ENCODE data around the gene GSX2.

The GSX2 gene

DNA sequence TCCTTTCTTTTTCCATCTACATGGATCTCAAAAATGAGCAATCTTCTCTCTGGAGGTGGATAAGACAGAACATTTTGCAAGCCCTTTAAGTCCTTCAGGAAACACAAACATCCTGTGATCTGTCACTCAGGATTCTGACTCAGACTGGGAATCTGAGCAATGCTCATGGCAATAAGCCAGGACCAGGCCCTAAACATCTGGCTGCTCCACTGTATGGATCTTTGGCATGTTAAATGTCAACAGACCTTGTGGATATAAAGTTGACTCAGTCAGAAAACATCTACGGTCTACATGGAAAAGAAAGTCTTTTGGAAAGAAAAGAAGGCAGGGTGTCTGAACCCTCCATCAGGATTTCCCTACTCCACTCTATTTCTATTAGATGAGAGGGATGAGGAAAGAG, 17.8 kb upstream of the GSX2 start:
- DNase-seq = no peak

DNA sequence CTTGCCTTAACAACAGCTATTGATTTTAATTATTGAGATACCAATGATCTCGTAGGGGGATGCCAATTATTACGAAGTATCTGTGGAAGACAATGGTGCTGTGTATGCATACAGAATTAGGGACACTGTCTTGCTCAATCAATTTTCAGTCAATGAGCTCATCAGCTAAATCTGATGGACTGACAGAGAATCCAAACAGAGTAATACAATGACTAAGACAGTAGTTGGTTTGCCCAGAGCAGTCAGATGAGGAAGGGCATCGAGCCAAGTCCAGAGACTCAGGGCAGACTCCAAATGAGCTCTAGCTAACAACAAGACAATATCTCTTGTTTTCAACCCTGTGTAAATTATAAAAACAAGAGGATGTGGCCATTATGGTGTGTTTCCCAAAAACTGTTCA, 14.7 kb upstream of the GSX2 start:
- DNase-seq = no peak

DNA sequence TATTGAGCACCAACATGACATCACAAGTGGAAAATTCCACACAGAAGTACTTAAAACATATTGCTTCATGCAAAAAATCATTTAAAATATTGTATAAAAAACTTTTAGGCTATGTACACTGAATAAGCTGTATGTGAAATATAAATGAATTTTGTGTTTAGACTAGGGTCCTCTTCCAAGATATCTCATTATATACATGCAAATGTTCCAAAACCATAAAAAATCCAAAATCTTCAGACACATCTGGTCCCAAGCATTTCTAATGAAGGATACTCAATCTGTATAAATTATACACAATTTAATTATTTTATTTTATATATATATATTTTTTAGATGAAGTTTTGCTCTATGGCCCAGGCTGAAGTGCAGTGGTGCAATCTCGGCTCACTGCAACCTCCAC, 10.1 kb upstream of the GSX2 start:
- DNase-seq = no peak

DNA sequence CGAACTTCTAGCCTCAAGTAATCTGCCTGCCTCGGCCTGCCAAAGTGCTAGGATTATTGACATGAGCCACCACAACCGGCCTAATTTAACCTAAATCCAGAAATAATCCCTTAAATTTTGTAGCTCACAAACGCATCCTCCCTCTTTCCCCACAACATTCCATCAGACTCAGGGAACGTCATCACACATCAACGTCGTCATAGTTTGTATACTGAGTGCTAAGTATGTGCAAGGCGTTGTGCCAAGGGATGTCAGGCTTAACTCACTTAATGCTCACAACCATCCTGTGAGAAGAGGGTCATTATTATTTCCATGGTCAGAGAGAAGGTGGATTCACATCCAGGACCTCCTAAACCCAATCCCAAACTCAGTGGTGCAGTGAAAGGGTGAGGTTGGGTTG, 9.6 kb upstream of the GSX2 start:
- DNase-seq = no peak

DNA sequence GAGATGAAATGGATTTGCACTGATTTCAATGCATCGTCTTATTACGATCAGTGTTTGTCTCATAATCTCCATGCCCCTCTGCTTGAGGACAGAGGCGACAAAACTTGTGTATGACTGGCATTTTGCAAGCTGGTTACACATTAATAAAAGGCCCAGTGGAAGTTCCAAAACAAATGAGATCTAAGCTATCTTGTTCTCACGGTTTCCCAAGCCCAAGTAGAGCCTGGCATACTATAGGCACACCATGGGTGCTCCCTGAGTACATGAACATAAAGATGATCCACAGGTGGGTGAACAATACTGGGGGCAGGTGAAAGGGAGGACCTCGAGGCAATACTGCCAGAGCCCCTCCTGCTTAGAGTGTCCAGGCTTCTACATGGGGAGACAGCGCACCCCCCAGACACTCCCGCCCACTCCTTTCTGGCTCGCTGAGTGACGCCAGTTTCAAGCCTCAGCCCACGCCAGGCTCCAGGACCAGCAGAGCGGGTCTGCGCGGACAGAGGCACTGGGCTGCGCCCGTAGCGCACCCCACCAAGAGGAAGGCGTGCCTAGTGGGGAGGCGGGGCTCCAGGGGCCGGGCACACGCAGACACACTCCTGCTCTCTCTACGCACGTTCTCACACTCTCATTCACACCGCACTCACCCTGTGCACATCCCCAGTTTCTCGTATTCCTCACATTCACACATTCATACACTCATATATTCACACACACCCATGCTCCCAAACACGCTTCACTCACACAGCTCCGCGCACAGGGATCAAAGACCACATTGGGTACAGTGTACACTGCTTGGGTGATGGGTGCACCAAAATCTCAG, 8.9 kb upstream of the GSX2 start:
- peak; percentile 25 for DNase-seq

DNA sequence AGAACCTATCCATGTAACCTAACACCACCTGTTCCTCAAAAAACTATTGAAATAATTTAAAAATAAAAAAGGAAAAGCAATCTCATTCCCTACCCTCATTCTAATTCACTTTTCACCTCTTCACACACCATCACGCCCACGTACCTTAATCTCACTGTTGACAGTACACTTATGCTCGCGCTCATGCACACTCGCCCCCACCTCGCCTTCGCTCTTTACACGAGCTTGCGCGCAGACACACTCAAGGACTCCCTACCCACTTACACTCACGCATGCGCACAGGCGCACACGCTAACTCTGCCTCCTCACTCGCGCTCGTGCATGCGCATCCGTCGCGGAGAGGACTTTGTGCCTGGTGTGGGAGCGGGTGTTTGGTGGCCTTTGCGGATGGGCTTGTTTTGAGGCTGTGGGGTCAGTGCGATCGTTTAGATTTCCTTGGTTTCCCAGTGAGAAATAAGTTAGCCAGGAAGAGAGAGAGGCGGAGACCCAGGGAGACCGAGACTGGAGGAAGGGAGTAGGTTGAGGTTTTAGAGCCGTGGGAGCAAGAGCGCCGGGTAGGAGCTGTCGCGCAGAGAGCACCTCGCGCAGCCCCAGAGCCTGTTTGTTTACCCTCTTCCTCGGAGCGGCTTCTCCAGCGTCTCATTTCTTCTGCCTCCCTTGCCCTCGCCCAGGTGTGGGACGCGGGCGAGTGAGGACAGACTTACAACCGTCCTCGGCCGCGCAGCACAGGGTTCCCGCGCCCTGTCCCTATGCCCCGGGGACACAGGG, 8.1 kb upstream of the GSX2 start:
- DNase-seq = peak; percentile 82

DNA sequence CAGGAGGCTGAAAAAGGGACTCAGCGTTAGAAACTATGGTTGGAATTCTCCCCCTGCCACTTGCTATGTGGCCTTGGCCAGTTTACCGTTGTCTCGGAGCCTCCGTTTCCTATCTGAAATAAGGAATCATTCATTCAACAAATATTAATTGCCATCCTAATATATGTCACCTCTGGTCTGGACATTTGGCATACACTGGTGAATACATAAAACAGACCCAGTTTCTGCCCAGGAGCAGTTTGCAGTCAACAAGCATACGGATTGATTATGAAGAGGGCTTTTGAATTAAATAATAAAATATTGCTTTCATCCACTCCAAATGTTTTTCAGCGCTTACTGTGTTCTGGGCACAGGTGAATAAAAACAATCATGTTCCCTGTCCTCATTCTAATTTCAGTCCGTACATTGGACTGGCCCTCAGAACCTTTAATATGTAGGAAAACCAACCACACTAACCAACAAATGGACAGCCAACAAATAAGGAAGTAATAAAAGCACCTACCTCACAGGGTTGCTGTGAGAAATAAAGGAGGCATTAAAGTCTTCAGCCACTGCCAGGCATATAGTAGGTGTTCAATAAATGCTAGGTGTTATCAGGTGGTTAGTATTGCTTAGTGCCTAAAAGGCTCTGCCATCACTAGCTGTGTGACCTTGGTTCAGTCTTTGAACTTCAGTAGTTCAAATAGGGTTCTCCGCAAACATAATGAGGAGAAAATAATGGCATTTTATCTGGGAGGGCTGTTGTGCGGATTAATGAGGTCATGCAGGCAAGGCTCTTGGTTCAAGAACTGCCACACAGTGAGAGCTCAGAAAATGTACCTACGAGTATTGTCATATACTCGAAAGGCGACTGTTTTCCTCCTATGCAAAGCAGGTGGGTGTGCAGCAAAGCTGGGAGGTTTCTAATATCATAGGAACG, 7.3 kb upstream of the GSX2 start:
- DNase-seq = no peak

DNA sequence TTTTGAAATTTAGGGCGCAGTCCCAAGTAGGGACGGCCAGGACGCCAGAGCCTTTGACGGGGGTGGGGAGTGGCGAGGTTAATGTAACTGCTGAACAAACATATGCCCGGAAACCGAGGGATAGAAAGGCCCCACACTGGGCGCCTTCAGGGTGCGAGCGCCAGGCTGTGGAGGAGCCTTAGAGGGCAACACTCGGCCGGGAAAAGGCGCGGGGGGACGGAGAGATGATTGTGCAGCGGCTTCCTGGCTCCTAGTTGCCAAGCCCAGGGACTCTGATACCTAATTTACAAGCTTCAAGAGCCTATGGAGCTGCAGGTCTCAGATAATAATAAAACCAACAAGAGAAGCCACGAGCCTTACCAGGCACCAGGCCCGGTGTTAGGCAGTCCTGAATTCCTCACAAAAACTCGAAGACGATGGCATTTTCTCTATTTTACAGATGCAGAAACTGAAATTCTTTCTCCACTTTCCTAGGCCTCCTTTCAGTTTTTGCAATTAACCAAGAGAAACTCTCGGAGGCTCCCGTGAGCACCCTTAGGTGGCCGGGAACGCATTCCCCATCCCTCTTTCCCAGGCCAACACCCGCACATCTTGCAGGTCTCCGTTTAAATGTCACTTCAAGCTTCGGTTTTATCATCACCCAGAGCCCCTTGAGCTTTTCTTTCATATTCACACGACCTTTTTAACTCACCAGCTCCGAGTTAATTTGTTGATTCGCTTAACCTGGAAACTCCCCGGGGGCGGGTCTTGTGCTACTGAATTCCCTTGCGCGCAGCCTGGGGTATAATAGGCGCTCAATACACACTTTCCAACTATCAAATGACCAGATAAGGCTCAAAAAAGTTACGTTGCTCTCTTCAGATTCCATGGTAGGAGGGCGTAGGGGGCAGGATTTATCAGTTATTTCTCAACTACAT, 6.4 kb upstream of the GSX2 start:
- peak; percentile 22 for DNase-seq

DNA sequence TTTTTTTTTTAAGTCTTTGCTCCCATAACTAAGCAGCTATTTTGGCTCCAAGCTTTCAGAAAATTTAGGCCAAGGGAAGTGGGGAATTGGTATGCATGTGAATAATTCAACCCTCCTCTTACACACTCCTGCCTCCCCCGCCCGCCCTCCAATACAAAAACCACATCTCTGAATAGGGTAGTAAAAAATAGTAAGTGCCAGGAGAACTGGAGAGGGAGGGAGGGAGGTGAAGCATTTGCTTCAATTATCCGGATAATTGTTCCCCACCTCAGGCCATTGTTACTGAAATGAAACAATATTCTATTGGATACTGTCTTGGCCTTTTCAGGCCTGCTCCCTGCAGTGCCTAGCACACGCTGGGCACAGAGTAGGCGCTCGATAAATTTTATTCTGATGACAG, 5.5 kb upstream of the GSX2 start:
- DNase-seq = no peak

DNA sequence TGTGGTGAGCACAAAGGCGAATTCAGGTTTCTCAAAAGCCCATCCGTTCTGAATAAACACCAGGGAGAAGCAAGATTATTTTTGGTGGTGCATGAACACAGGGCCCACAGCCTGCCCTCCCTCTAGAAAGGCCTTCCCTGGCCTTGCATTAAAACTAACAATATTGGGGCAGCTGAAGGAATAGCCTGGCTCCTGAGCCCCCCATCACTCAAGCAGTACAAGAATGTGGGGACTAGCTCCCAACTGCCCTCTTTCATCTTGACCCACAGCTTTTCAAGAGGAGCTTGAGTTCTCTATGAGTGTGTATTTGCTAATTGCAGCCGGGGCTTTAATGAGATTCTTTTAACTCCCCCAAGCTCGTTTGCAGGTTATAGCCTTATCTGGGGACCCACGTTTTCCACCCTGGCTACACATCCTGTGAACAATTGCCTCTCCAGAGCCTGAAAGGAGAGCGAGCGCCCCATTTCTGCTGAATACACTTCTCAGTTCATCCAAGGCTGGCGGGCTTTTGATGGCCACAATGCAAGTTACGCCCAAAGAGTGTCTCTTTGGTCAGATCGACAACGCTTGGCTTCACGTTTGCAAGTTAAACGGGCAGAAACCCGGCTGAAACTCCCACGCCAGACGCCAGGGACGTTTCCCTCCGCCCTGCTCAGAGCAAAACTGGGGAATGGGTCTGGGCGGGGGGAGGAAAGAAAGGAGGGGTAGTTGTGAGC, 4.7 kb upstream of the GSX2 start:
- DNase-seq = no peak

DNA sequence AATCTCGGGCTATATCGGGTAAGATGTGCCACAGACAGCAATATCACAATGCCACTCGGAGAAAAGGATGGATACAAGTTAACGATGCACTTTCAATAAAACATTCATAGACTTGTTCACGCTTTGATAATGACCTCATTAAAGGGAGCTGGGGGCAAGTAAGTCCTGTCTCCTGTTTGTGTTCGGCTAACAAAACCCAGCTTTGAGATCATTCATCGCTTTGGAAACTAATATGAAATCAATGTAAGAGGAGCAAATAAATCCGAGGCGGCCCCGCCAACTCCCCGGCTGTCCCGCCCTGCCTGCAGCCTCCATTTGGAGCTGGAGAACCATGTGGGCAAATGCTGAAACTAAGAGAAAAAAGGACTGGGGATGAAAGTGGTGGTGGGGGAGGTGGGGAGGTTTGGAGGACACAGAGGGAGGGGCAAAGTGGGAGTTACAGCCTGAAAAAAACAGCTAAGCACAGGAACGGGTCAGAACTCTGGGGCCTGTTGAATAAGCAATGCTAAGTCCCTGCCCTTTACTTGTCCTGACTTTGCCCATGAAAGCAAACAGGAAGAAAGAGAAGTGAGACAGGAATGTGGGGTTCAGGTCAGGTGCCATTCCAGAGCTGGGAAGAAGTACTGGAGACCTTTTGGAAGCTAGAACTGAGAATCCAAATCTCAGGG, 3.5 kb upstream of the GSX2 start:
- no peak for DNase-seq

DNA sequence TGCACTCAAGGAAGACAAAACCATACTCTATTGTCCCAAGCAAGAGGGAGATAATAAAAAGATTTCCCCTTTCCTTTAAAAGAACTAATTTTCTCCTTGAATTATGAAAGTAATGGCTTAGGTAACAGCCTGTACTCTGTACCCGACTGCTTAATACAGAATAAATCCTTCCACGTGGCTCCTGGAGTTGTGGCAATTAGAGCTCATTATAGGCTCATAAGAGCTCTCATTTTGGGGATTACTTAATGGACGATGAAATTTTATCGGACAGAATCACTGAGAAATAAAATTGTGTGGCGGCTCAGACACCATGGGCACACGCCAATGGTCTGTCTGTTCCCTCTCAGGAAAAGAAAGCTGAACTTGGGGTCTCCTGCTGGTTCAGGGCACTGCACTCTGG, 2.8 kb upstream of the GSX2 start:
- no peak for DNase-seq

DNA sequence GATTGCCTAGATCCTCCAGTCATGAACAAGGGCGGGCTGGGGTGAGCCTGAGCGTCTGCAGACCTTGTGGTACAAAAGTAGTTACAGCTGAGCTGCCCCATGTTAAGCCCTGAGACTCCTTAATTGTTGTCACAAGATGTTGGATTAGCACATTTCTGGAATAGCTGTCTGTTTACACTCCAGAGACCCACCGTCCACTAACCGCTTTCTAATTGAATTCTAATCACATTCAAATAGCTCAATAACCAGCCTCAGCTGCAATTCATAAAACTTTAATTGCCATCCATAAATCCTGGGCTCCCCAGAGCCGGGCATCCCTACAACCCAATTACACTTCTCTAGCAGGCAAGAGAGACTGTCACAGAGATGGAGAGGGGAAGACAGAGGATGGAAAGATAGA, 1.6 kb upstream of the GSX2 start:
- DNase-seq = no peak

DNA sequence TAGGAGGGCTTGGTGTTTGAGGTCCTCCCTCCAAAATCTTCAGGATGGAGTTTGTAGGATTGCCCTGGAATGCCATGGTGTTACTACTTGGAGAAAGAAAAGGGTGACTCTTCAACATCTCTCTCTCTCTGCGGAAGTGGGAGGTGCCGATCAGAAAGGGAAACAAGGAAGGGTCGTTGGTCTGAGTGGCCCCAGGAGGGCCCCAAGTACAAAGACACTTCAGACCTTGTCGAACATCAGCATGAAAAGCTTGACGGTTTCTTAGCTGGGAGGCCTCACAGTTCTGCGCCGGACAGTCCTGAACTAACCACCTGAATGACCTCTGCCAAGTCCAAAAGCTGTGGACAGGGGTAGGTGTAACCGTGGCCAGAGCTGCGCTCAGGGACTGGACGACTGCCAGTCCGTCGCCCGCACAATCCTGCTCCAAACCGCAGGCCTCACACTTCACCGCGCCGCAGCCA, 646 bp upstream of the GSX2 start:
- DNase-seq = no peak

DNA sequence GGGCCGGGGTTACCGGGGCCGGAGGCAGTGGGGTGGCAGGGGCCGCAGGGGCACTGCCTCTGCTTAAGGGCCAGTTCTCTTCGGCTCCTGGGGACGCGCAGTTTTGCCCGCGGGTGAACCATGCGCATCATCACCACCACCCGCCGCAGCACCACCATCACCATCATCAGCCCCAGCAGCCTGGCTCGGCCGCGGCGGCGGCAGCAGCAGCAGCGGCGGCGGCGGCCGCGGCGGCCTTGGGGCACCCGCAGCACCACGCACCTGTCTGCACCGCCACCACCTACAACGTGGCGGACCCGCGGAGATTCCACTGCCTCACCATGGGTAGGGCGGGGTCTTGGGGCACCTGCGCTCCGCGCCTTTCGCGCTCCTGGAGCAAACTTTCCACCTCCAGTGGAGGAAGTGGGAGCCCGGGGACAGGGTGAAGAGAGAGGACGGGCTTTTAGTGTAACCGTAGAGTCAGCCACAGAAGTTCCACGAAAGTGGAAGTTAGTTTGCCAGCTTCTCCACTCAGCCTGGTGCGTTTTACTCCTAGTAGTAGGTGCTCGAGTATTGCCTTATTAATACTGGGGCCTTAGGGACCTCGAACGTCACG, 729 bp downstream of the GSX2 start:
- DNase-seq = peak; percentile 25

DNA sequence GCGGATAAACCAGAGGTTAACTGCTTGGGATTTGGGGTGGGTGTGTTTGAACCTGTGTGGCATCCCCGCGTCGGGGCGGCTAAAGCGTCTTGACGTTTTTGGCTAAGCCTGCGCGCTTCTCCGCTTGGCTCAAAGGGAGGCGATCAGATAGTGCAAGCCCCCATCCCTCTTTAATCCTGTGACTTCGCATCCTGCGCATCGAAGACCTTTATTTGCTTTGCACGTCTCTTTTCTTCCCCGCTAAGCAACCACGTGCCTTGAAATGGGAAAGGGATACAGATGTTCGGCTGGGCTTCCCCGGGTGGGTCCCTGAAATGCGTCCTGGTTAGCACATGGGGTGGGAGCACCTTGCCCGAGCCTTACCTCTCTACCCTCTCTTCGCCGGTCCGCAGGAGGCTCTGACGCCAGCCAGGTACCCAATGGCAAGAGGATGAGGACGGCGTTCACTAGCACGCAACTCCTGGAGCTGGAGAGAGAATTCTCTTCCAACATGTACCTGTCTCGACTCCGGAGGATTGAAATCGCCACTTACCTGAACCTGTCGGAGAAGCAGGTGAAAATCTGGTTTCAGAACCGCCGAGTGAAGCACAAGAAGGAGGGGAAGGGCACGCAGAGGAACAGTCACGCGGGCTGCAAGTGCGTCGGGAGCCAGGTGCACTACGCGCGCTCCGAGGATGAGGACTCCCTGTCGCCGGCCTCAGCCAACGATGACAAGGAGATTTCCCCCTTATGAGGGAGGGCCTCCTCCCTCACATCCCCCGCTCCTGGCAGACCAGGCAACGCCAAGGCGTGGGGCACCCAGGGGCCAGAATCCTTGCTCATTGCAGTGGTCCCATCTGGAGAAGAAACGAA, 1.5 kb downstream of the GSX2 start:
- DNase-seq = no peak

DNA sequence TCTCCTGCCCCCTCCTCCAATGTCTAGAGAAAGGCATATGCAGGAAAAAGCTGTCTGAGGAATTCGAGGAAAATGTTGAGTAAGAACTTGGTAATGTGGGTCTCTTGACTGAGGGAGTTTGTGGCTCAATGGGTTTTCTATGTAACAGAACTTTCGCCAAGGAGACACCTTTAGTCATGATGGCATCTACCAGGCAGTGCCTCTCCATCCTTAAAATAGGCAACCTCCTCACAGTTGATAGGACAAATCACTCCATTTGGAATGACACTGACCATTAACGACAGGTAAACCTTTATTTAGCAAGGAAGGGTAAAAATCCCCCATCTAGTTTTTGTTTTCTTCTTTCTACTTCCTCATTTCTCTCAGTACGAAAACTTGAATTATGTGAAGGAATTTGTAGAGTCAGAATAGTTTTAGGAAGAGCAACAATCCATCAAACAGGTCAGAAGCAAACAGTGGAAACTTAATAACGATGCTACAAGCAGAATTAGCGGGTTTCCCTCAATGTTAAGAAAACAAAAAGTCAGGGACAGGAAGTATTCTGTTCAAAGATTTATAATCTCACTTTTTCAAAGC, 2.7 kb downstream of the GSX2 start:
- DNase-seq = no peak

DNA sequence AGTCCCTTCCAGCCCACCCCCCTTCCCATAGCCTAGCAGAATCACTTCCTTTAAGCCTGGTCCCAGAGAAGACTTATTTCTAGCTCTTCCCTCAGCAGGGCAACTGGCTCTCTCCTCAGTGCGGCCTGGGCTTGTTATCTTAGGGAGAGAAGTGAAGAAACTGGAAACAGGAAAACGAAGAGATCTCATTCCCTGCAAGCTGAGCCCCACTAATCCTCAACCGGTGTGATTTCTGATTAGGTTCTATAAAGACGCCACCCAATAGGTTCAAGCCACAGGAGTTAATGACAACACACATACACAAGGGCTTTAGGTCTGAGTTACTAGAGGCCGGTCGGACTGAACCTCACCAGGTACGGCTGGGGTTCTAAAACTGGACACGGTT, 3.2 kb downstream of the GSX2 start:
- no peak for DNase-seq

DNA sequence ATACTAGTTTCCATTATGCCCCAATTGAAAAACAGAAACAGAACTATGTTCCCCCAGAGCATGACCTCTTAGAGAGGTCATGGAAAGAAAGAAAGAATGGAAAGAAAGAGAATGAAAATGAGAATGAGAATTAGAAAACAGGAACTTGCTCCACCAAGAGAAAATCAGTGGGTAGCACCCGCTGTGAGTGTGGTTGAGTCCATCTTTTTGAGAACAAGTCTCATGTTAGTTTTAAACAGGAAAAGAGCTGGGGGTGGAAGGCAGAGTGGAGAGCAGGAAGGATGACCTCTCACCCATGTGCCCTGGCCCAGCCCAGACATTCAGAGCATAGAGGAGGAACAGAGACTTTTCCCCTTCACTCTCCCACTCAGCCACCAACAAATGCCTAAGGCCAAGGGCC, 4.9 kb downstream of the GSX2 start:
- no peak for DNase-seq
